Activated CD8-positive, alpha-beta memory T cell treated with anti-CD3 and anti-CD28 coated beads, Interleukin-2, amount 50 U/mL, for 1 hour (primary cell): ENCODE results near the gene RPIA.

Experiments
- DNase-seq: peaks from one replicate; pipeline ENCODE4 v3.0.0-alpha.2; 2020; ENCODE audit errors: extremely low read depth

RPIA gene

GRCh38 chr2:88686320-88686719 lies 5.2 kb upstream of the RPIA start:
- DNase-seq = no peak

- no peak for DNase-seq
Observed at GRCh38 chr2:88687384-88687783, 4.1 kb upstream of the RPIA start.

GRCh38 chr2:88690591-88691338 lies 708 bp upstream of the RPIA start:
- DNase-seq = peak; percentile 17

- no peak for DNase-seq
Observed at GRCh38 chr2:88692187-88692586, 714 bp downstream of the RPIA start.

GRCh38 chr2:88693911-88694414 lies 2.5 kb downstream of the RPIA start:
- DNase-seq = no peak

- no peak for DNase-seq
Observed at GRCh38 chr2:88696611-88697010, 5.1 kb downstream of the RPIA start.

GRCh38 chr2:88697370-88698026 lies 6.0 kb downstream of the RPIA start:
- DNase-seq = no peak

GRCh38 chr2:88698027-88698413 lies 6.5 kb downstream of the RPIA start:
- DNase-seq = no peak

- DNase-seq = no peak
Observed at GRCh38 chr2:88698498-88699233, 7.2 kb downstream of the RPIA start.

GRCh38 chr2:88707003-88707402 lies 15.5 kb downstream of the RPIA start:
- no peak for DNase-seq

- no peak for DNase-seq
Observed at GRCh38 chr2:88709181-88709631, 17.7 kb downstream of the RPIA start.

GRCh38 chr2:88711289-88711688 lies 19.8 kb downstream of the RPIA start:
- DNase-seq = no peak

- DNase-seq = no peak
Observed at GRCh38 chr2:88711897-88712296, 20.4 kb downstream of the RPIA start.

GRCh38 chr2:88713408-88713807 lies 21.9 kb downstream of the RPIA start:
- no peak for DNase-seq

GRCh38 chr2:88714667-88715066 lies 23.2 kb downstream of the RPIA start:
- no peak for DNase-seq

GRCh38 chr2:88720399-88720798 lies 28.9 kb downstream of the RPIA start:
- DNase-seq = no peak

- DNase-seq = no peak
Observed at GRCh38 chr2:88721268-88721667, 29.8 kb downstream of the RPIA start.

- no peak for DNase-seq
Observed at GRCh38 chr2:88724643-88725332, 33.3 kb downstream of the RPIA start.

- no peak for DNase-seq
Observed at GRCh38 chr2:88729061-88729745, 37.7 kb downstream of the RPIA start.

- DNase-seq = no peak
Observed at GRCh38 chr2:88733155-88733902, 41.9 kb downstream of the RPIA start.

GRCh38 chr2:88735133-88735532 lies 43.7 kb downstream of the RPIA start:
- DNase-seq = no peak
